GM10248 (cell line): ENCODE measurements around the gene DRAXIN.

Experiments used
- CTCF ChIA-PET: fragments of 300-600 bp; sonication (Branson Sonifier 250); formaldehyde crosslinking; extraction: SDS; loops from one replicate; lab custom pipeline; 2021; ENCODE audit warnings: antibody characterized with exemption; lab: Yijun Ruan, JAX
- POLR2A ChIA-PET: fragments of 350-650 bp; sonication (Branson Sonifier 250); formaldehyde crosslinking; extraction: SDS; loops from one replicate; lab custom pipeline; 2020; ENCODE audit warnings: antibody characterized with exemption; lab: Yijun Ruan, JAX
- DNase-seq: peaks from one replicate; pipeline ENCODE4 v3.0.0; 2012; ENCODE audit errors: extremely low spot score
- TF ChIP-seq, protein P1 (sequence below): IDR thresholded peaks from 2 replicates; pipeline ENCODE4 v1.5.1; 2012; ENCODE audit warnings: mild to moderate bottlenecking, low read depth; ENCODE audit errors: extremely low read depth, missing control alignments, control extremely low read depth

Gene DRAXIN

GRCh38 chr1:11654137-11654938 is 37.2 kb upstream of the DRAXIN start, which contains the start of the genes FBXO2 and FBXO44:
FBXO2 (minus strand) TSS chr1:11654429; CDS start chr1:11654340, 89 bp downstream.
FBXO44 (plus strand) TSS chr1:11654877; CDS start chr1:11655836, 959 bp downstream.
- CTCF ChIA-PET, result interaction anchor here (0.9 to 16.0 kb wide), 6 partner anchors 10 to 617 kb away, joined by 3 to 248 read pairs (median 20); partner anchors contain the start of gene FBXO6
- POLR2A ChIA-PET, result no interaction called here

GRCh38 chr1:11654939-11655808 is 36.3 kb upstream of the DRAXIN start:
- DNase-seq, result no peak
- ChIA-PET CTCF (interaction anchor here (1.0 to 16.0 kb wide), 6 partner anchors 9 to 618 kb away, joined by 3 to 248 read pairs (median 20); partner anchors contain the start of gene FBXO6), POLR2A (no interaction called here)
- TF ChIP-seq, protein P1, sequence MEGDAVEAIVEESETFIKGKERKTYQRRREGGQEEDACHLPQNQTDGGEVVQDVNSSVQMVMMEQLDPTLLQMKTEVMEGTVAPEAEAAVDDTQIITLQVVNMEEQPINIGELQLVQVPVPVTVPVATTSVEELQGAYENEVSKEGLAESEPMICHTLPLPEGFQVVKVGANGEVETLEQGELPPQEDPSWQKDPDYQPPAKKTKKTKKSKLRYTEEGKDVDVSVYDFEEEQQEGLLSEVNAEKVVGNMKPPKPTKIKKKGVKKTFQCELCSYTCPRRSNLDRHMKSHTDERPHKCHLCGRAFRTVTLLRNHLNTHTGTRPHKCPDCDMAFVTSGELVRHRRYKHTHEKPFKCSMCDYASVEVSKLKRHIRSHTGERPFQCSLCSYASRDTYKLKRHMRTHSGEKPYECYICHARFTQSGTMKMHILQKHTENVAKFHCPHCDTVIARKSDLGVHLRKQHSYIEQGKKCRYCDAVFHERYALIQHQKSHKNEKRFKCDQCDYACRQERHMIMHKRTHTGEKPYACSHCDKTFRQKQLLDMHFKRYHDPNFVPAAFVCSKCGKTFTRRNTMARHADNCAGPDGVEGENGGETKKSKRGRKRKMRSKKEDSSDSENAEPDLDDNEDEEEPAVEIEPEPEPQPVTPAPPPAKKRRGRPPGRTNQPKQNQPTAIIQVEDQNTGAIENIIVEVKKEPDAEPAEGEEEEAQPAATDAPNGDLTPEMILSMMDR, result no peak

More at GRCh38 chr1:11654137-11654938, 37.2 kb upstream of the DRAXIN start, which contains the start of the genes FBXO2 and FBXO44:
- DNase-seq, result peak; percentile 86
- TF ChIP-seq, protein P1, result no peak

GRCh38 chr1:11657654-11658053 is 33.9 kb upstream of the DRAXIN start:
- POLR2A ChIA-PET, result no interaction called here
- TF ChIP-seq, protein P1, result no peak
- no peak for DNase-seq
- CTCF ChIA-PET, result interaction anchor here (1.3 to 1.6 kb wide), 3 partner anchors 12 to 62 kb away, joined by 3 to 4 read pairs (median 4); no protein-coding TSS in a partner anchor

GRCh38 chr1:11658542-11658941 is 33.0 kb upstream of the DRAXIN start:
- POLR2A ChIA-PET, result no interaction called here
- TF ChIP-seq, protein P1, result no peak
- no peak for DNase-seq
- CTCF ChIA-PET, result interaction anchor here (1.5 to 3.3 kb wide), 2 partner anchors 8 to 13 kb away, joined by 4 to 15 read pairs; no protein-coding TSS in a partner anchor

- CTCF ChIA-PET, result interaction anchor here (1.1 to 3.3 kb wide), 3 partner anchors 9 to 425 kb away, joined by 3 to 15 read pairs (median 4); no protein-coding TSS in a partner anchor
- POLR2A ChIA-PET, result no interaction called here
- TF ChIP-seq, protein P1, result no peak
- DNase-seq, result no peak
These were observed 31.8 kb upstream of the DRAXIN start for GRCh38 chr1:11659748-11660147.
